K562 (cell line): ENCODE data around the gene BIRC5. TPM values are rescaled to one million over a fixed set of nuclear protein-coding genes. Genes with fewer than 3 reads are reported as not detected.

Source experiments
- ASH1L ChIP-seq: fragments of 450-650 bp; IDR thresholded peaks from 2 replicates; pipeline ENCODE4 v1.6.1; 2018; ENCODE audit warnings: borderline replicate concordance, mild to moderate bottlenecking, low read depth; ENCODE audit not compliant: partially characterized antibody
- BRD4 ChIP-seq: fragments of 200-600 bp; sonication (generic); IDR thresholded peaks from 2 replicates; pipeline ENCODE4 v1.6.1; 2017; ENCODE audit warnings: inconsistent platforms
- DACH1 ChIP-seq: fragments of 450-650 bp; IDR thresholded peaks from 2 replicates; pipeline ENCODE4 v1.6.1; 2018; ENCODE audit not compliant: partially characterized antibody
- FOXK1 ChIP-seq: sonication (generic); formaldehyde crosslinking; IDR thresholded peaks from 2 replicates; pipeline ENCODE4 v1.8.0; 2022; ENCODE audit warnings: missing genetic modification reagents, mild to moderate bottlenecking, borderline replicate concordance
- HCFC1 ChIP-seq: IDR thresholded peaks from 2 replicates; pipeline ENCODE4 v1.6.1; 2012; ENCODE audit warnings: low read depth, low read length, improper control_type of control experiment
- HOXB6 ChIP-seq: fragments of 250-450 bp; sonication (Bioruptor Pico); IDR thresholded peaks from 2 replicates; pipeline ENCODE4 v1.5.1; 2022; ENCODE audit warnings: mild to moderate bottlenecking, borderline replicate concordance
- ID3 ChIP-seq, 2 experiments: fragments of 250-450 bp in 1 of 2; fragments of 450-650 bp in 1 of 2; sonication (Bioruptor Pico) in 1 of 2; IDR thresholded peaks; 2 replicates each; pipeline versions ENCODE4 v1.6.1 to v1.8.0; 2016 to 2021; ENCODE audit warnings: mild to moderate bottlenecking in 2 of 2, moderate library complexity in 2 of 2, missing compliant biosample characterization in 1 of 2, missing genetic modification characterization in 1 of 2
- JUNB ChIP-seq: fragments of 450-650 bp; formaldehyde crosslinking; conservative IDR thresholded peaks from 2 replicates; pipeline ENCODE4 v1.4.0; 2020; ENCODE audit warnings: mild to moderate bottlenecking
- MAZ ChIP-seq, 2 experiments: fragments of 450-650 bp in 1 of 2; sonication (generic) in 1 of 2; formaldehyde crosslinking; IDR thresholded peaks in 1 of 2; conservative IDR thresholded peaks in 1 of 2; 2 replicates each; pipeline versions ENCODE4 v1.4.0 to v1.5.0; 2020; ENCODE audit warnings: mild to moderate bottlenecking in 1 of 2, missing genetic modification reagents in 1 of 2
- MITF ChIP-seq: IDR thresholded peaks from 2 replicates; pipeline ENCODE4 v1.6.1; 2014; ENCODE audit warnings: antibody characterized with exemption
- NR2F6 ChIP-seq: fragments of 450-650 bp; formaldehyde crosslinking; IDR thresholded peaks from 2 replicates; pipeline ENCODE4 v1.4.0; 2020; ENCODE audit warnings: mild to moderate bottlenecking
- RBM22 ChIP-seq: fragments of 200-400 bp; formaldehyde crosslinking; IDR thresholded peaks from 2 replicates; pipeline ENCODE4 v1.6.1; 2018; ENCODE audit warnings: low read length, low read depth; ENCODE audit not compliant: poor library complexity, severe bottlenecking
- RFX5 ChIP-seq: IDR thresholded peaks from 2 replicates; pipeline ENCODE4 v1.6.1; 2011; ENCODE audit warnings: low read depth, mild to moderate bottlenecking, improper control_type of control experiment, low read length
- SMAD4 ChIP-seq: fragments of 250-450 bp; sonication (Bioruptor Pico); conservative IDR thresholded peaks from 2 replicates; pipeline ENCODE4 v1.8.0; 2021; ENCODE audit warnings: inconsistent platforms, mild to moderate bottlenecking, moderate library complexity
- SMARCE1 ChIP-seq: fragments of 450-650 bp; IDR thresholded peaks from 2 replicates; pipeline ENCODE4 v1.7.1; 2016; ENCODE audit warnings: mild to moderate bottlenecking
- SRF ChIP-seq, 2 experiments: fragments of 250-450, 450-650 bp in 1 of 2; sonication (Bioruptor Pico) in 1 of 2; sonication (generic) in 1 of 2; formaldehyde crosslinking; IDR thresholded peaks; 2 replicates each; pipeline versions ENCODE4 v1.5.0 to v1.5.1; 2020 to 2022; ENCODE audit warnings: mild to moderate bottlenecking in 1 of 2, missing genetic modification reagents in 1 of 2
- THAP7 ChIP-seq: fragments of 250-450 bp; sonication (Bioruptor Pico); IDR thresholded peaks from 2 replicates; pipeline ENCODE4 v1.5.0; 2021
- U2AF1 ChIP-seq: fragments of 200-400 bp; formaldehyde crosslinking; optimal IDR thresholded peaks from 2 replicates; pipeline ENCODE3; 2017; ENCODE audit warnings: mild to moderate bottlenecking, low read depth, low read length, moderate library complexity
- ZEB2 ChIP-seq: fragments of 450-650 bp; IDR thresholded peaks from 2 replicates; pipeline ENCODE4 v1.6.1; 2016
- ZNF174 ChIP-seq: fragments of 250-450 bp; sonication (Bioruptor Pico); IDR thresholded peaks from 2 replicates; pipeline ENCODE4 v1.4.0; 2020; ENCODE audit warnings: mild to moderate bottlenecking
- ZNF592 ChIP-seq: fragments of 450-650 bp; IDR thresholded peaks from 2 replicates; pipeline ENCODE4 v1.6.1; 2017; ENCODE audit warnings: antibody characterized with exemption, mild to moderate bottlenecking
- ZNF717 ChIP-seq: fragments of 250-450 bp; sonication (Bioruptor Pico); IDR thresholded peaks from 2 replicates; pipeline ENCODE4 v1.5.0; 2021
- polyA plus RNA-seq, 8 experiments: library from polyadenylated mRNA; depleted of rRNA in 4 of 8; stranded (reverse) in 5 of 8; unstranded in 3 of 8; fragments of >200 nt; fragmentation: Nextera tagmentation in 2 of 8; fragmentation: Illumina TruSeq in 1 of 8; extraction: Ambion mirVana in 2 of 8; extraction: Trizol in 1 of 8; gene quantifications; 2 replicates each; pipeline versions ENCODE4 v1.2.1 to v1.2.3, GENCODE V29; 2011 to 2014; ENCODE audit warnings: inconsistent platforms in 1 of 8, missing spikeins in 1 of 8
- total RNA-seq, 7 experiments: library from RNA; depleted of rRNA in 6 of 7; stranded (reverse); fragments of >200 nt in 6 of 7; fragmentation: Illumina TruSeq in 2 of 7; extraction: Trizol in 2 of 7; gene quantifications; 2 replicates each; pipeline versions ENCODE4 v1.2.1 to v1.2.3, GENCODE V29; 2011 to 2021; ENCODE audit warnings: low replicate concordance in 1 of 7

Gene BIRC5
- total and polyA plus RNA-seq, 9 of the 15 experiments (the other 6 are each of a cell fraction or from before 2014, with no cell fraction given) = 64.4 to 140 (median 101) TPM

- no peak for TF ChIP-seq ID3 (CRISPR knock-in tag; IDR thresholded peaks at IDR 0.05)
- TF ChIP-seq ID3 (tag; IDR thresholded peaks at IDR 0.05) = peak; percentile 85
- TF ChIP-seq U2AF1 = peak; percentile 78
- TF ChIP-seq MAZ (CRISPR knock-in tag; conservative IDR thresholded peaks at IDR 0.05 in 1 of 2, IDR thresholded peaks at IDR 0.05 in 1 of 2) = peak; percentile 80 to 95
- no peak for TF ChIP-seq SMARCE1
- 0 out of 2 replicates have a peak, but pooled peaks have one; percentile 62 for TF ChIP-seq BRD4
- TF ChIP-seq RBM22 = peak; percentile 47
- TF ChIP-seq ZEB2 = 0 out of 2 replicates have a peak, but pooled peaks have one; percentile 46
- no peak for TF ChIP-seq MITF
- TF ChIP-seq ZNF174 = no peak
- TF ChIP-seq RFX5 = no peak
- no peak for TF ChIP-seq JUNB
- TF ChIP-seq NR2F6 = 0 out of 2 replicates have a peak, but pooled peaks have one; percentile 44
- peak in 1 of 2 experiments; percentile 84; a peak in 1 of 4 replicates for TF ChIP-seq SRF (CRISPR knock-in tag; IDR thresholded peaks at IDR 0.05)
- TF ChIP-seq SMAD4 (CRISPR knock-in tag) = peak; percentile 60; the same call in 1 of the 2 replicates
- peak; percentile 91 for TF ChIP-seq ZNF592
- 0 out of 2 replicates have a peak, but pooled peaks have one; percentile 77 for TF ChIP-seq FOXK1
- TF ChIP-seq HOXB6 (CRISPR knock-in tag) = no peak
- no peak for TF ChIP-seq DACH1
- TF ChIP-seq ZNF717 (CRISPR knock-in tag) = no peak
- peak; percentile 98 for TF ChIP-seq HCFC1
- TF ChIP-seq THAP7 = peak; percentile 85; the same call in 1 of the 2 replicates
- no peak for TF ChIP-seq ASH1L
These were observed 40.1 kb downstream of the BIRC5 start (continued) for GRCh38 chr17:78253946-78254672.
